GM12878 (cell line): ENCODE data around the gene ANAPC15. TPM values are rescaled to one million over a fixed set of nuclear protein-coding genes. Genes with fewer than 3 reads are reported as not detected.

Source experiments
- ATAC-seq: fragments of 200-7000 bp; cut with Tn5 transposase; 3 replicates; pipeline ENCODE4 v1.9.1; 2020; ENCODE audit warnings: mild to moderate bottlenecking, moderate library complexity
- BruUV-seq: library from RNA; stranded (reverse); fragments of 400-500 nt; replicated peaks from 2 replicates; lab custom pipeline; 2021; lab: Mats Ljungman, UMichigan
- CTCF ChIA-PET: fragments of 300-600 bp; sonication (Branson Sonifier 250); formaldehyde crosslinking; extraction: SDS; loops from one replicate; lab custom pipeline; 2021; ENCODE audit warnings: inconsistent platforms; lab: Yijun Ruan, JAX
- POLR2A ChIA-PET: fragments of 350-600 bp; formaldehyde crosslinking; extraction: SDS; loops from one replicate; lab custom pipeline; 2021; ENCODE audit warnings: inconsistent platforms; lab: Charles Lee
- RAD21 ChIA-PET: fragments of 300-600 bp; sonication (Branson Sonifier 250); formaldehyde crosslinking; loops from one replicate; lab custom pipeline; 2023; ENCODE audit warnings: antibody characterized with exemption; ENCODE audit not compliant: unreplicated experiment; lab: Charles Lee
- SMC1A ChIA-PET: fragments of 300-600 bp; sonication (Branson Sonifier 250); formaldehyde crosslinking; loops from one replicate; lab custom pipeline; 2023; ENCODE audit not compliant: unreplicated experiment, uncharacterized antibody; lab: Charles Lee
- DNase-seq: peaks from one replicate; pipeline ENCODE4 v3.0.0-alpha.2; 2011; ENCODE audit warnings: low read depth, low spot score
- FAIRE-seq: peaks from 3 replicates; lab custom pipeline; 2011; peaks lifted over from hg19 to GRCh38; lab: Jason Lieb, UNC
- H2AFZ ChIP-seq: 2 replicates; pipeline ENCODE4 v1.6.0; 2011; ENCODE audit warnings: low read depth, low read length, control low read depth; ENCODE audit not compliant: control insufficient read depth
- H3K27ac ChIP-seq: 2 replicates; pipeline ENCODE4 v1.5.1; 2011; ENCODE audit warnings: control low read depth; ENCODE audit not compliant: control insufficient read depth, insufficient read depth
- H3K27me3 ChIP-seq, 2 experiments: replicated peaks in 1 of 2; 2 replicates each; pipeline versions ENCODE4 v1.6.0 to v1.6.1; 2011; ENCODE audit warnings: low read length in 1 of 2; ENCODE audit not compliant: control insufficient read depth in 2 of 2, insufficient read depth in 2 of 2
- H3K36me3 ChIP-seq, 2 experiments: 2 replicates each; pipeline ENCODE4 v1.5.1; 2011; ENCODE audit warnings: low read length in 1 of 2; ENCODE audit not compliant: control insufficient read depth in 2 of 2, insufficient read depth in 2 of 2
- H3K4me1 ChIP-seq: 2 replicates; pipeline ENCODE4 v1.6.1; 2011; ENCODE audit warnings: mild to moderate bottlenecking, low read length, moderate library complexity, mixed read lengths; ENCODE audit not compliant: control insufficient read depth, insufficient read depth
- H3K4me2 ChIP-seq: 2 replicates; pipeline ENCODE4 v1.6.0; 2011; ENCODE audit warnings: control low read depth; ENCODE audit not compliant: control insufficient read depth, insufficient read depth
- H3K4me3 ChIP-seq: fragments of 200-600 bp; sonication (generic); 2 replicates; pipeline ENCODE4 v1.5.1; 2016
- H3K79me2 ChIP-seq: 2 replicates; pipeline ENCODE4 v1.6.0; 2011; ENCODE audit warnings: low read length; ENCODE audit not compliant: control insufficient read depth, insufficient read depth
- H3K9ac ChIP-seq: 2 replicates; pipeline ENCODE4 v1.8.0; 2011; ENCODE audit warnings: low read length, control low read depth, mixed read lengths; ENCODE audit not compliant: control insufficient read depth, insufficient read depth
- H3K9me3 ChIP-seq: replicated peaks from 3 replicates; pipeline ENCODE4 v1.5.1; 2011; ENCODE audit warnings: mild to moderate bottlenecking, low read length; ENCODE audit not compliant: control insufficient read depth, insufficient read depth
- H4K20me1 ChIP-seq: 2 replicates; pipeline ENCODE4 v1.6.0; 2011; ENCODE audit not compliant: control insufficient read depth, insufficient read depth
- CUX1 ChIP-seq: IDR thresholded peaks from 2 replicates; pipeline ENCODE4 v1.6.1; 2012; ENCODE audit warnings: improper control_type of control experiment, low read depth, low read length; ENCODE audit not compliant: insufficient replicate concordance
- GABPA ChIP-seq: IDR thresholded peaks from 2 replicates; pipeline ENCODE4 v1.6.1; 2014; ENCODE audit warnings: antibody characterized with exemption, low read depth, mild to moderate bottlenecking, inconsistent platforms
- HDGF ChIP-seq: fragments of 450-650 bp; IDR thresholded peaks from 2 replicates; pipeline ENCODE4 v1.6.1; 2016; ENCODE audit warnings: antibody characterized with exemption
- HSF1 ChIP-seq: fragments of 150-350 bp; IDR thresholded peaks from 2 replicates; pipeline ENCODE4 v1.6.1; 2014; ENCODE audit warnings: mild to moderate bottlenecking, low read depth, low read length
- IKZF1 ChIP-seq: fragments of 450-650 bp; conservative IDR thresholded peaks from 2 replicates; pipeline ENCODE4 v1.6.1; 2017; ENCODE audit warnings: antibody characterized with exemption, mild to moderate bottlenecking
- TBL1XR1 ChIP-seq: IDR thresholded peaks from 2 replicates; pipeline ENCODE4 v1.6.1; 2012; ENCODE audit warnings: low read depth, low read length, improper control_type of control experiment
- WGBS: methylation state at CpG from one replicate; pipeline ENCODE4 v1.1.6; 2016; ENCODE audit warnings: low lambda C conversion rate; ENCODE audit not compliant: insufficient replicate concordance, insufficient coverage; ENCODE audit errors: missing lambda C conversion rate; 5-methylcytosine and 5-hydroxymethylcytosine counted together
- in situ Hi-C: fragments of 300-500 bp; cut with MboI; formaldehyde crosslinking; loops from 9 replicates; pipeline ENCODE4 v1.14.3; 2018; ENCODE audit warnings: mixed read lengths
- intact Hi-C: fragments of 100-400 bp; cut with micrococcal nuclease; formaldehyde crosslinking; loops from one replicate; pipeline ENCODE4 v1.14.2; 2022; ENCODE audit not compliant: unreplicated experiment
- polyA plus RNA-seq, 11 experiments: library from polyadenylated mRNA; depleted of rRNA in 4 of 11; unstranded in 6 of 11; stranded (reverse) in 5 of 11; fragments of >200 nt; fragmentation: Nextera tagmentation in 4 of 11; fragmentation: Illumina TruSeq in 1 of 11; extraction: Ambion mirVana in 4 of 11; extraction: Trizol in 1 of 11; gene quantifications; 1 replicate in 1 of 11; 2 replicates in 10 of 11; pipeline versions ENCODE4 v1.2.1 to v1.2.3, GENCODE V29; 2011 to 2016; ENCODE audit warnings: inconsistent platforms in 2 of 11, missing spikeins in 2 of 11, low read depth in 1 of 11
- total RNA-seq, 4 experiments: library from RNA; depleted of rRNA in 3 of 4; stranded (reverse); fragments of >200 nt in 3 of 4; fragmentation: Illumina TruSeq in 1 of 4; extraction: Trizol in 1 of 4; gene quantifications; 2 replicates each; pipeline versions ENCODE4 v1.2.1 to v1.2.3, GENCODE V29; 2013 to 2021

Gene ANAPC15
- total and polyA plus RNA-seq, 10 of the 15 experiments (the other 5 are each of a cell fraction or from before 2014, with no cell fraction given): 83.4 to 372 (median 103) TPM

- DNase-seq (no peak), ATAC-seq (no peak), FAIRE-seq (no peak)
- no TSS peak for BruUV-seq
- no peaks in the 10 kb centered on the region for H3K9me3 ChIP-seq
- no peak for TF ChIP-seq HSF1
- TF ChIP-seq CUX1: no peak
- TF ChIP-seq IKZF1: no peak
- TF ChIP-seq HDGF: no peak
- TF ChIP-seq TBL1XR1: no peak
- TF ChIP-seq GABPA: no peak
- no peaks in the 10 kb centered on the region for H3K36me3 ChIP-seq
- in situ Hi-C loops: no loop called here
- no peaks in the 10 kb centered on the region for H3K27me3 ChIP-seq
- H3K27ac ChIP-seq: no peak overlapping the region
- H2AFZ ChIP-seq: peak overlapping the region; percentile 10; the same call in 1 of the 2 replicates
- SMC1A ChIA-PET: interaction anchor here (0.9 to 3.5 kb wide), 17 partner anchors 9 to 349 kb away, joined by 3 to 30 read pairs (median 4); partner anchors contain the start of gene ANAPC15
- H3K4me2 ChIP-seq: peak overlapping the region; percentile 89
- peaks cover 16% of the 10 kb centered on the region for H3K4me1 ChIP-seq
- no peak overlapping the region for H3K9ac ChIP-seq
- WGBS: 96% methylated on average over 3 of the region's 3 CpGs
- RAD21 ChIA-PET: interaction anchor here (0.6 to 2.4 kb wide), 6 partner anchors 9 to 349 kb away, joined by 3 to 16 read pairs (median 5); no protein-coding TSS in a partner anchor
- peaks cover 30% of the 10 kb centered on the region for H3K79me2 ChIP-seq
- no peaks in the 10 kb centered on the region for H4K20me1 ChIP-seq
- CTCF ChIA-PET: interaction anchor here (0.7 to 2.4 kb wide), 18 partner anchors 9 to 353 kb away, joined by 3 to 49 read pairs (median 4); partner anchors contain the start of genes CLPB and IL18BP
- no peak overlapping the region for H3K4me3 ChIP-seq
- POLR2A ChIA-PET: interaction anchor here (0.8 to 1.9 kb wide), 11 partner anchors 10 to 154 kb away, joined by 3 to 13 read pairs (median 4); partner anchors contain the start of genes ANAPC15 and XNDC1N
- intact Hi-C loops: loop anchor here (2.0 kb wide), 1 partner anchor 41 kb away; no protein-coding TSS in a partner anchor
Measured at GRCh38 chr11:72081821-72082453, 30.6 kb downstream of the ANAPC15 start.
